GM08714 (cell line): ENCODE results near the gene TRIM59.

Source experiments
- H3K4me3 ChIP-seq: fragments of 200-500 bp; sonication (Bioruptor generic); 2 replicates; pipeline ENCODE4 v1.5.1; 2014; ENCODE audit warnings: mild to moderate bottlenecking, low read length, inconsistent platforms
- ZNF274 ChIP-seq: IDR thresholded peaks from 2 replicates; pipeline ENCODE4 v1.6.1; 2012; ENCODE audit warnings: mild to moderate bottlenecking, low read depth, low read length

TRIM59 gene

DNA sequence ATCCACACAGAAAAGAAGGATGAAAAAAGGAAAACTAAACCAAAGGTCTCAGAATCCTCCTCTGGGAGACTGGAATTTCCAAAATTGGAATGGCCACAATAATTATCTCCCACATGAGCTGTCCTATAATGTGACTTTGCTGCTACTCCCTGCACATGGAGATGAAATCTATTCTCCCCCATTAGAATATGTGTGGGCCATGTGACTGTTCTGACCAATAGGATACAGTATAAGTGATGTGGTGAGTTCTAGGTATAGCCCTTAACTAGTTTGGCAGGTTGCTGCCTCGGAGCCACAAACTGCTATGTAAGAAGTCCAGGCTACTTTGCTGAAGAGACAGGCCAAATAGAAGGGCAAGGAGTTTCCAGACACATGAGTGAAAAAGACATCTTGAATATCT lies 5.2 kb downstream of the TRIM59 start:
- TF ChIP-seq ZNF274: no peak
- H3K4me3 ChIP-seq: no peak overlapping the region

DNA sequence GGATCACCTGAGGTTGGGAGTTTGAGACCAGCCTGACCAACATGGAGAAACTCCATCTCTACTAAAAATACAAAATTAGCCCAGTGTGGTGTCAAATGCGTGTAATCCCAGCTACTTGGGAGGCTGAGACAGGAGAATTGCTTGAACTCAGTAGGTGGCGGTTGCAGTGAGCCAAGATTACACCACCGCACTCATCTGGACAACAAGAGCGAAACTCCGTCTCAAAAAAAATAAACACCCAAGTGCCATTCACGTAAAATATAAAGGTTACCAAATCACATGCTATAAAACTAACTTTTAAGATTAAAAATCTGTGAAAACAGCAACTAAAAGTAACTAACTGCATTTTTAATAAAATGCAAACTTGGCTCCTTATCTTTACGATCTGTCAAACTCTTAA lies 8.9 kb downstream of the TRIM59 start:
- TF ChIP-seq ZNF274: no peak
- no peak overlapping the region for H3K4me3 ChIP-seq

DNA sequence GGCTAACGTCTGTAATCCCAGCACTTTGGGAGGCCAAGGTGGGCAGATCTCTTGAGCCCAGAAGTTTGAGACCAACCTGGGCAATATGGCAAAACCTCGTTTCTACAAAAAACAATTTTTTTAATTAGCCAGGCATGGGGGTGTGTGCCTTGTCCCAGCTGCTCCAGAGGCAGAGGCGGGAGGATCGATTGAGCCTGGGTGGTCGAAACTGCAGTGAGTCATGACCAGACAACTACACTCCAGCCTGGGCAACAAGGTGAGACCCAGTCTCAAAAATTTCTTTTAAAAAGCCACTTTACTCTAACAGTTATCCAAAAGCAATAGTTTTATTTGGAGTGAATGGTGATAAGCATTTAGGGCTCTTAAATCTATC lies 12.5 kb downstream of the TRIM59 start:
- no peak for TF ChIP-seq ZNF274
- no peak overlapping the region for H3K4me3 ChIP-seq

DNA sequence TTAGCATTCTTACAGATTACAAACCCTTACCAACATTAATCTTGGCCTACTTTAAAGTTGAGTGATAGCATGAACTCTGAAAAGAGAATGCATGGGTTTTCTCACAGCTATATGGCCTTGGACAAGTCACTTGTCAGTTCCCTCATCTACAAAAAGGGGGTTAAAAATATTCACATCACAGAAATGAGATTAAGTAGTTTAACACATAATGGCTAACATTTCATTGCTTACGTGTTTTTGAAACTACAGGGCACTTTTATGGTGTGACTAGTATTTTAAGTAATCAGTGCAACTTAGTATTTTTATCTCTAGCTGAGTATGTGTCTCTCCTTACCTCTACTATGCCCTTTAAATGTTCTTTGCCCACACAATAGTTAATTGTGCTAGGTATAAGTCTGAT lies 13.8 kb downstream of the TRIM59 start:
- H3K4me3 ChIP-seq: no peak overlapping the region
- TF ChIP-seq ZNF274: no peak

DNA sequence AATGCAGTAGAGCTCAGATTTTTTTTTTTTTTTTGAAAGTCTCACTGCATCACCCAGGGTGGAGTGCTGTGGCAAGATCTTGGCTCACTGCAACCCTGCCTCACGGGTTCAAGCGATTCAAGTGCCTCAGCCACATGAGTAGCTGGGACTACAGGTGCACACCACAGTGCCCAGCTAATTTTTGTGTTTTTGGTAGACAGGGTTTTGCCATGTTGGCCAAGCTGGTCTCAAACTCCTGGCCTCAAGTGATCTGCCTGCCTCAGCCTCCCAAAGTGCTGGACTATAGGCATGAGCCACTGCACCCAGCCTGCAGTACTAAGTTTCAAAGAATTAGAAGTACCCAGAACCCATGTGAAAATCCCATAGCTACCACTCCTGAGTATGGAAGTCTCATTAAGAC lies 14.5 kb downstream of the TRIM59 start:
- no peak overlapping the region for H3K4me3 ChIP-seq
- no peak for TF ChIP-seq ZNF274

DNA sequence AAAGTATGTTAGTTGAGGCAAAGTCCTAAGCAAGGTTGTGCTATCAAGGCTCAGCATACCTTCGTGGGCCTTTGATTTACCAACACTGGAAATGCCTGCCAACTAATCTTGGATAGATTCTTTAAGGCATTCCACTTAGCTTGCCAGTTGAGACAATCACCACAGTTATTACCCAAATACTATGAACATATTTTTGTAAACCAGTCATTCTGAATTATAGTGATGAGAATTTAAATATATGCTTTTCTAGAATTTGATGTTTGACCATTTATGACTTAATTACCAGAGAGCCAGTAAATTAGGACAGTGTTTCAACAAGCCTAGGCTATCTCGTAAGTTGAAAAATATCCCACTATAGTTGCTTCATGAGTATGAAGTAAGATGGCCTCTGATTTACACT lies 15.5 kb downstream of the TRIM59 start:
- H3K4me3 ChIP-seq: no peak overlapping the region
- no peak for TF ChIP-seq ZNF274

DNA sequence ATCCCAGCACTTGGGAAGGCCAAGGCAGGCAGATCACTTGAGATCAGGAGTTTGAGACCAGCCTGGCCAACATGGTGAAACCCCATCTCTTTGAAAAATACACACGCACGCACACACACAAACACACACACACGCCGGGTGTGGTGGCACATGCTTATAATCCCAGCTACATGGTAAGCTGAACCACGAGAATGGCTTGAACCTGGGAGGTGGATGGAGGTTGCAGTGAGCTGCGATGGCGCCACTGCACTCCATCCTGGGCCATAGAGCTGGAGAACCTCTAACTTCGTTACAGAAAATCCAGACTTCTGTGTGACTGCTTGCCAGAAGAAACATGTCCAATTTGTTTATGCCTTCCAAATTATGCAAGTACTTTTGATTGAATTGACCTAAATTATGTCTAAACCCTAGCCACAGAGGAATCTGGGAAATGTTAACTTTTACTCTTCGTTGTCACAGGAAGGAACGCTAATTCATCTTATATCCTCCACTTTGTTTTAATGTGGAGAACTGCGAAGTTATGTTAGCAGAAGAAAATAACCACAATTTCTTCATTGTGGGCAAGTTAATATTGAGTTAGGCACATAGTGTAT lies 21.7 kb downstream of the TRIM59 start:
- H3K4me3 ChIP-seq: no peak overlapping the region
- TF ChIP-seq ZNF274: no peak

DNA sequence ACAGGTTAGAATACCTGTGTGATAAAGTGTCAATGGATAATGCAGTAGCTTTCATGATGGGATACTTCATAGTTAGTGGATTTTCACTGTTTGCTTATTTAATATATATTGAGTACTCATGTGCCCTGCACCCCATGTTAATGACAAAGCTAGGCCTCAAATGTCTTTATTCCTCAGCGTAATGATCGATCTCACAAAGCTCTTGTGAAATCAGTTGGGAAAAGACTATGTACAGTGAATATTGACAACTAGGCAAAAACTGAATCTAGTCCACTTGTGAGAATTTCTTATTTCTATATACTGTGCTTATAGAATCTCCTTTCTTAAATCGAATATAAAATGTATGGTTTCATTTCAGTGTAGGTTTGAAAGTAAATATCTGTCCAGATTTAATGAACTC lies 32.3 kb downstream of the TRIM59 start:
- no peak for TF ChIP-seq ZNF274
- H3K4me3 ChIP-seq: no peak overlapping the region

DNA sequence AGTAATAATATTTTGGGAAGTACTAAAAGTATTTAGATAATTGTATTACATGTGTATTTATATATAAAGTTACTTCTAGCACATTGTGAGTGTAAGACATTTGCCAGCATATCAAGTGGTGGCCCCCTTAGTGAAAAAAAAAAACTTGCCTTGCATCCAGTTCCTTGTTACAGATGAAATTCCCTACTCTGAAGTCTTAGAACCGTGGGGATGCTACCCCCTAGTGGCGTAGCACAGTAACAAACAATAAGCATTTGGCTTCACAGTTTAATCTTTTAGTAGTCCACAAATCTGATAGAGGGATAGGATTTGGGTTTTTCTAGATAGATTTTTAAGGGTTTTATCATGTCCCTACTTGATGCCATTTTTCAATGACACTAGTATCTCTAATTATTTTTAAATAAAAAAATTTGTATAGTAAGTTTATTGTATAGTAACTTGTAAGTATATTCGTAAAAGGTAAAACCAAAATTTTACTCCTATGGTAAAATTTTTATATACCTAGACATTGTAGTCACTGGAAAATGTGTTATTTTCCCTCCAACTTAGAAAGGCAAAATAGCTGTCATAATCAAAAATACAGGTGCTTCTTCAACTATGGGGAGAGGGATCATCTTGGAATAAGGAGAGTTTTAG lies 35.9 kb downstream of the TRIM59 start:
- no peak for TF ChIP-seq ZNF274
- H3K4me3 ChIP-seq: no peak overlapping the region

DNA sequence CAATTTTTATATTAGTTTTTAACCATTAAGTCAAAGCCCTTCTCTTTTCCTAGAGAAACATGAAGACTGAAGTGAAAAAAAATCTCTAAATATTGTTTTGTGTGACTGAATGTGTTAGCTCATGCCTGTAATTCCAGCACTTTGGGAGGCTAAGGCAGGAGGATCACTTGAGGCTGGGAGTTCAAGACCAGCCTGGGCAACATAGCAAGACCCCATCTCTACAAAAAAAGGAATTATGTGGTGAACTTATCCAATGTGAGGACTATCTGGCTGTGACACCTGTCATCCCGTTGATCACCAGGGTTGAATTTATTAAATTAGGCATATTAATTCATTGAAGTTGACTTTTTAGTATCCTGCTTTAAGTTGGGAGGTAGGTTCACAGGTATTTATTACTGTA lies 37.1 kb downstream of the TRIM59 start:
- no peak overlapping the region for H3K4me3 ChIP-seq
- TF ChIP-seq ZNF274: no peak

DNA sequence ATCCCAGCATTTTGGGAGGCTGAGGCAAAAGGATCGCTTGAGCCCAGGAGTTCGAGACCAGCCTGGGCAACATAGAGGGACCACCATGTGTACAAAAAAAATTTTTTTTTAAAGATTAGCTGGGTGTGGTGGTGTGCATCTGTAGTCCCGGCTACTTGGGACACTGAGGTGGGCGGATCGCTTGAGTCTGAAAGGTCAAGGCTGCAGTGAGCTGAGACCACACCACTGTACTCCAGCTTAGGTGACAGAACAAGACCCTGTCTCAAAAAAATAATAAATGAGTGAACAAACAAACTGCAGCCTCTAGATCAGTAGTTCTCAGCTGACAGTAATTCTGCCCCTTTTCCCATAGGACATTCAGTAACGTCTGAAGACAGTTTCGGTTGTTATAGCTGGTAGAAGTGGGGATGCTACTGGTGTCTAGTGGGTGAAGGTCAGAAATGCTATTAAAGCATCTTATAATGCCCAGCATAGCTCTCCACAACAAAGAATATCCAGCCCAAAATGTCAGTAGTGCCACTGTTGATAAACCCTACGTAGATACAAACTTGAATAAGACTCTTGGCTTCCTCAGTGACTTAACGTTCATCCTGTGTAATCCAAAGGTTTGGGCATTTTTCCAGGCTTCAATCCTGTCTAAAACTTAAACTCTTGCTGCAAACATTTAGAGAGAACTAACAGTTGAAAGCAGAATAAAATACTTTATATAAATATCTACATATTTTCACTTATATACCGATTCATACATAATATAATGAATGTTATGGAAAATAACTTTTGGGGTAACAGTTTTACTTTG lies 39.6 kb downstream of the TRIM59 start:
- TF ChIP-seq ZNF274: no peak
- H3K4me3 ChIP-seq: no peak overlapping the region

DNA sequence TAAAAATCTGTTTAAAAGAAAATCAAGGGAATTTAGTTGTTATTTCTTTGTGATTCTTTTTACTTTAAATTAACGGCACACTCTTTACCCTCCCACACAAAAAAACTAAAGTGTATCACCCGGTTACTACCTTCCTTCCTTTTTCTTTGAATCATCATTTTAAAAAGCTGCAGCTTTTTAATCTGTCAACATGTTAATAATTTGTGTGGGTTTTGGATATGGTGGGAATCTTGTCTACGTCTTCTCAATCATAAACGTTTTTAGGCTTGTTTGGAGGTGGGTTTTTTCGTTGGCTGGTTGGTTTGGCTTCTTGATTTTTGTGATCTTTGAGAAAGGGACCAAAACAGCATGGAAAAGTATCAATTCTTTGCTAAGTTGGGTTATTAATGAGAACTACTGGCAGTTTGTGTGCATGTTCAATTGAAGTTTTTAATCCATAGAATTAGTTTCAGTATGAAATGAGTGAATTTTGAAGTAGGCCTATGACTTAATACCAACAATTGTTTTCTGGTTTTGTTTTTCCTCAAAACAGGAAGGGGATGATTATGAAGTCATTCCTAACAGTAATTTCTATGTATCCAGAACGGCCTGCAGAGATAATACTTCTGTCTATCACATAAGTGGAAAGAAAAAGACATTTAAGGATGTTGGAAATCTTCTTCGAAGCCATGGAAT lies 45.7 kb downstream of the TRIM59 start:
- TF ChIP-seq ZNF274: no peak
- H3K4me3 ChIP-seq: peak overlapping the region; percentile 91; the same call in 1 of the 2 replicates

DNA sequence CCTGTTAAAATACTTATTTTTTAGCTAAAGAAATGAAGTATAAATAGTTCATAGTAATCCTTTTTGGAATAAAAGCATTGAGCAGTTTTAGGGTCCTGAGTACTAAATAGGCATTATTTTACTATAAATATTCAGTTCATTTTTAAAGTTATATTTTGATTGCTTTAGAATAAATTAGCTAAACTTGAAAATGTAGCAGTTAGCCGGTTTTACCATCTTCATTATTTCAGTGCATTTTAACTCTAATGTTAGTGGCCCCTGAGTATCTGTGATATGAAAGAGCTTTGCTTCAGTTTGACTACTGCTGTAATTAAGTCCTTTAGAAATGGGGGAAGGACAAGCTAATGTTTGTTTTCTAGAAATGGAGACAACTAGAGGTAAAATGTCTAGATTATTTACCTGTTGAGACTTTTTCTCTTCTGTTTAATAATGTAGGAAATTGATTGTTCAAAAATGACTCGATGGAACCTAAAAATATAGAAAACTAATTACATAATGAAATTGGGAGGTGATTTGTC lies 46.5 kb downstream of the TRIM59 start:
- H3K4me3 ChIP-seq: peak overlapping the region; percentile 91; the same call in 1 of the 2 replicates
- TF ChIP-seq ZNF274: no peak
